NT2/D1 (cell line): ENCODE data around the gene MDK.

Experiments used
- DNase-seq: peaks from one replicate; pipeline ENCODE4 v3.0.0-alpha.2; 2011; ENCODE audit warnings: low read depth, low spot score
- H3K27me3 ChIP-seq: 2 replicates; pipeline ENCODE4 v1.6.0; 2011; ENCODE audit warnings: mild to moderate bottlenecking; ENCODE audit not compliant: insufficient read length, insufficient read depth
- H3K36me3 ChIP-seq: 2 replicates; pipeline ENCODE4 v1.6.1; 2011; ENCODE audit warnings: mild to moderate bottlenecking, low read length, mixed read lengths; ENCODE audit not compliant: insufficient read depth, insufficient read length
- H3K4me1 ChIP-seq: 2 replicates; pipeline ENCODE4 v1.5.1; 2011; ENCODE audit not compliant: insufficient read depth, insufficient read length
- H3K4me3 ChIP-seq: 2 replicates; pipeline ENCODE4 v1.5.1; 2011; ENCODE audit warnings: low read depth; ENCODE audit not compliant: insufficient read length
- H3K9ac ChIP-seq: 2 replicates; pipeline ENCODE4 v1.6.0; 2011; ENCODE audit warnings: low read depth; ENCODE audit not compliant: insufficient read length
- H3K9me3 ChIP-seq: 2 replicates; pipeline ENCODE4 v1.5.1; 2011; ENCODE audit warnings: mild to moderate bottlenecking, low read length; ENCODE audit not compliant: insufficient read depth
- SUZ12 ChIP-seq: IDR thresholded peaks from 2 replicates; pipeline ENCODE4 v1.6.1; 2011; ENCODE audit not compliant: insufficient read length, insufficient read depth; ENCODE audit errors: extremely low read depth
- YY1 ChIP-seq: IDR thresholded peaks from 2 replicates; pipeline ENCODE4 v1.6.1; 2011; ENCODE audit not compliant: insufficient read length, insufficient read depth
- ZNF274 ChIP-seq: IDR thresholded peaks from 2 replicates; pipeline ENCODE4 v1.6.1; 2011; ENCODE audit warnings: mild to moderate bottlenecking, low read depth, low read length

MDK gene

GRCh38 chr11:46341454-46341853 is 40.0 kb upstream of the MDK start:
- H3K4me3 ChIP-seq = no peak overlapping the region
- H3K27me3 ChIP-seq = peaks cover 13% of the 10 kb centered on the region
- no peak for DNase-seq
- H3K9me3 ChIP-seq = no peaks in the 10 kb centered on the region
- peak overlapping the region; percentile 23 for H3K9ac ChIP-seq
- H3K36me3 ChIP-seq = no peaks in the 10 kb centered on the region
- TF ChIP-seq SUZ12 (no peak), ZNF274 (no peak), YY1 (no peak)
- peaks cover 58% of the 10 kb centered on the region for H3K4me1 ChIP-seq

GRCh38 chr11:46342239-46342638 is 39.2 kb upstream of the MDK start:
- H3K36me3 ChIP-seq = no peaks in the 10 kb centered on the region
- H3K9ac ChIP-seq = peak overlapping the region; percentile 23
- no peak overlapping the region for H3K4me3 ChIP-seq
- peak; percentile 65 for DNase-seq
- H3K27me3 ChIP-seq = peaks cover 19% of the 10 kb centered on the region
- no peak for TF ChIP-seq ZNF274
- TF ChIP-seq SUZ12 = no peak
- TF ChIP-seq YY1 = no peak
- H3K9me3 ChIP-seq = no peaks in the 10 kb centered on the region
- peaks cover 56% of the 10 kb centered on the region for H3K4me1 ChIP-seq

- Histone ChIP-seq H3K9me3 (no peaks in the 10 kb centered on the region), H3K9ac (peak overlapping the region; percentile 43), H3K4me1 (peaks cover 56% of the 10 kb centered on the region), H3K4me3 (no peak overlapping the region), H3K36me3 (peaks cover 2% of the 10 kb centered on the region), H3K27me3 (peaks cover 19% of the 10 kb centered on the region)
- no peak for TF ChIP-seq YY1
- TF ChIP-seq SUZ12 = no peak
- TF ChIP-seq ZNF274 = no peak
- DNase-seq = no peak
Observed at GRCh38 chr11:46343520-46343919, 37.9 kb upstream of the MDK start.

GRCh38 chr11:46345131-46345597 is 36.3 kb upstream of the MDK start:
- DNase-seq = no peak
- Histone ChIP-seq H3K4me1 (peaks cover 53% of the 10 kb centered on the region), H3K36me3 (peaks cover 18% of the 10 kb centered on the region), H3K9ac (peak overlapping the region; percentile 62), H3K4me3 (no peak overlapping the region), H3K9me3 (no peaks in the 10 kb centered on the region), H3K27me3 (peaks cover 19% of the 10 kb centered on the region)
- TF ChIP-seq SUZ12 (no peak), ZNF274 (no peak), YY1 (no peak)

- H3K27me3 ChIP-seq = peaks cover 19% of the 10 kb centered on the region
- no peak overlapping the region for H3K4me3 ChIP-seq
- no peak for DNase-seq
- peak overlapping the region; percentile 62 for H3K9ac ChIP-seq
- TF ChIP-seq YY1 (no peak), SUZ12 (no peak), ZNF274 (no peak)
- no peaks in the 10 kb centered on the region for H3K9me3 ChIP-seq
- H3K36me3 ChIP-seq = peaks cover 26% of the 10 kb centered on the region
- peaks cover 51% of the 10 kb centered on the region for H3K4me1 ChIP-seq
Observed at GRCh38 chr11:46345881-46346484, 35.5 kb upstream of the MDK start.

GRCh38 chr11:46346886-46347636 is 34.4 kb upstream of the MDK start, which contains the start of gene DGKZ:
DGKZ (plus strand) TSS chr11:46347463; CDS start chr11:46347660, 197 bp downstream.
- no peak for TF ChIP-seq ZNF274
- no peak for TF ChIP-seq YY1
- no peak for TF ChIP-seq SUZ12
- peaks cover 53% of the 10 kb centered on the region for H3K4me1 ChIP-seq

GRCh38 chr11:46347637-46348311 is 33.7 kb upstream of the MDK start:
- peaks cover 54% of the 10 kb centered on the region for H3K4me1 ChIP-seq

More at GRCh38 chr11:46346886-46347636, 34.4 kb upstream of the MDK start, which contains the start of gene DGKZ:
- H3K9me3 ChIP-seq = no peaks in the 10 kb centered on the region
- H3K4me3 ChIP-seq = peak within 1 kb of the TSS; percentile 96
- H3K9ac ChIP-seq = peak within 1 kb of the TSS; percentile 98
- H3K36me3 ChIP-seq = peaks cover 35% of the 10 kb centered on the region
- H3K27me3 ChIP-seq = peaks cover 19% of the 10 kb centered on the region
- peak; percentile 73 for DNase-seq

More at GRCh38 chr11:46347637-46348311, 33.7 kb upstream of the MDK start:
- Histone ChIP-seq H3K9ac (peak overlapping the region; percentile 98), H3K36me3 (peaks cover 42% of the 10 kb centered on the region), H3K4me3 (peak overlapping the region; percentile 96), H3K9me3 (no peaks in the 10 kb centered on the region), H3K27me3 (peaks cover 19% of the 10 kb centered on the region)
- TF ChIP-seq YY1 (no peak), ZNF274 (no peak), SUZ12 (no peak)
- DNase-seq = no peak
